Stimulated activated CD8-positive, alpha-beta memory T cell treated with anti-CD3 and anti-CD28 coated beads, Interleukin-12 subunit alpha, Interleukin-12 subunit beta, amount 100 ng/mL, for 4 hours (primary cell): ENCODE data around the gene MALRD1.

Source experiments
- DNase-seq: peaks from one replicate; pipeline ENCODE4 v3.0.0-alpha.2; 2020; ENCODE audit warnings: low read depth

The MALRD1 gene

GRCh38 chr10:19231034-19231433 is 182.4 kb downstream of the MALRD1 start:
- DNase-seq: no peak

- no peak for DNase-seq
Observed at GRCh38 chr10:19245889-19246752, 197.5 kb downstream of the MALRD1 start.

- DNase-seq: no peak
Observed at GRCh38 chr10:19247843-19248242, 199.2 kb downstream of the MALRD1 start.

GRCh38 chr10:19250546-19250945 is 201.9 kb downstream of the MALRD1 start:
- DNase-seq: no peak

GRCh38 chr10:19252531-19252930 is 203.9 kb downstream of the MALRD1 start:
- DNase-seq: no peak

- no peak for DNase-seq
Observed at GRCh38 chr10:19256331-19256730, 207.7 kb downstream of the MALRD1 start.

GRCh38 chr10:19263262-19263661 is 214.7 kb downstream of the MALRD1 start:
- no peak for DNase-seq

- no peak for DNase-seq
Observed at GRCh38 chr10:19283285-19283684, 234.7 kb downstream of the MALRD1 start.

- DNase-seq: no peak
Observed at GRCh38 chr10:19283786-19284185, 235.2 kb downstream of the MALRD1 start.

GRCh38 chr10:19290770-19291169 is 242.2 kb downstream of the MALRD1 start:
- DNase-seq: no peak

GRCh38 chr10:19294233-19294632 is 245.6 kb downstream of the MALRD1 start:
- no peak for DNase-seq

GRCh38 chr10:19299645-19300044 is 251.0 kb downstream of the MALRD1 start:
- no peak for DNase-seq

GRCh38 chr10:19302117-19302516 is 253.5 kb downstream of the MALRD1 start:
- no peak for DNase-seq

GRCh38 chr10:19310066-19310465 is 261.5 kb downstream of the MALRD1 start:
- no peak for DNase-seq

GRCh38 chr10:19316204-19316870 is 267.7 kb downstream of the MALRD1 start:
- no peak for DNase-seq

GRCh38 chr10:19317952-19318351 is 269.4 kb downstream of the MALRD1 start:
- DNase-seq: no peak

GRCh38 chr10:19325581-19325980 is 277.0 kb downstream of the MALRD1 start:
- no peak for DNase-seq

GRCh38 chr10:19328582-19328981 is 280.0 kb downstream of the MALRD1 start:
- no peak for DNase-seq

GRCh38 chr10:19329475-19329874 is 280.9 kb downstream of the MALRD1 start:
- no peak for DNase-seq

GRCh38 chr10:19332304-19332703 is 283.7 kb downstream of the MALRD1 start:
- DNase-seq: no peak

- no peak for DNase-seq
Observed at GRCh38 chr10:19333631-19334030, 285.0 kb downstream of the MALRD1 start.

- no peak for DNase-seq
Observed at GRCh38 chr10:19347621-19348020, 299.0 kb downstream of the MALRD1 start.

- no peak for DNase-seq
Observed at GRCh38 chr10:19367176-19367575, 318.6 kb downstream of the MALRD1 start.

- DNase-seq: no peak
Observed at GRCh38 chr10:19373988-19374387, 325.4 kb downstream of the MALRD1 start.
